Liver (tissue), 3 donors: ENCODE data around the gene POGK.

Experiments used
- CTCF ChIP-seq: fragments of 150-350 bp; IDR thresholded peaks from 2 replicates; pipeline ENCODE4 v1.5.1; 2017; ENCODE audit warnings: improper control_type of control experiment, low read depth, low read length; ENCODE audit not compliant: missing input control
- TAF1 ChIP-seq: conservative IDR thresholded peaks from 2 replicates; pipeline ENCODE4 v1.6.1; 2016; ENCODE audit warnings: antibody characterized with exemption, mild to moderate bottlenecking
- TF ChIP-seq, protein P1 (sequence below): IDR thresholded peaks from 2 replicates; pipeline ENCODE4 v1.6.1; 2016; ENCODE audit warnings: antibody characterized with exemption
- donor health status: healthy.
- donor health status: healthy.

DNA sequence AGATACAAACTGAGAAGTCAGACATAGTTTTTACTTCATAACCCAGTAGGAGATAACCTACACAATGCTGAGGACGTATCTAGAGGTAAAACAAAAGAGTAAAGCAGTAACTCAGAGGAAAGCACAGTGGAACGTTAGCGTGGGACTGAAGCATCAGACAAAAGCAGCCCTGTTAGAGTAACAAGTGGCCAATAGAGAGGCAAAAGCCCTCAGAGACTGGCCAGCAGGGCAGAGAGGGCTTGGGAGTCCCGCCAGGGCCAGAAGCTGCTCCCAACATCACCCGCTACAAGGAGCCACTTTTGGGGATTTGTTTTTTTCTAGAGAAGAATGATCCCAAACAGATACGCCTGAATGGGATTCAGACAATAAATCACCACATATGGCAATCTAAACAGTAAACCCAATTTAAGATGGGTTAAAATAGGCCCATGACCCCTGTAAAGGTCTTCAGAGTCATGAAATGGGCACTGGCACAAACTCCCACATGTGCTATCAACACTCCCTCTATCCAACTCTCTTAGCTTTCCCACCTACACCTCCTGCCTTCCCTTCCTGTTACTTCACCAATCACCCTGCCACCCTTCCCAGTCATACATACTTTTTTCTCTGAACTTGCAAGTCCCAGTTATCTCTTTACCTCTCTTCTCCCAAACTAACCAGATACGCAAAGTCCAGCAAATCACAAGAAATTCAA lies 19.6 kb downstream of the POGK start:
- TF ChIP-seq CTCF = no peak
- TF ChIP-seq, protein P1, sequence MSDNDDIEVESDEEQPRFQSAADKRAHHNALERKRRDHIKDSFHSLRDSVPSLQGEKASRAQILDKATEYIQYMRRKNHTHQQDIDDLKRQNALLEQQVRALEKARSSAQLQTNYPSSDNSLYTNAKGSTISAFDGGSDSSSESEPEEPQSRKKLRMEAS = no peak
- no peak for TF ChIP-seq TAF1
